NCI-H446 (cell line): Measurements from ENCODE around the gene ZDHHC7.
"Not testable (repeated sequence)": the region's sequence is repeated elsewhere in the genome, so short reads cannot be mapped to it uniquely, and the experiment has no call there.

Experiments used
- DNase-seq, 2 experiments: peaks; one replicate each; lab custom pipeline; 2025; lab: John Stamatoyannopoulos, UW

Gene ZDHHC7

DNA sequence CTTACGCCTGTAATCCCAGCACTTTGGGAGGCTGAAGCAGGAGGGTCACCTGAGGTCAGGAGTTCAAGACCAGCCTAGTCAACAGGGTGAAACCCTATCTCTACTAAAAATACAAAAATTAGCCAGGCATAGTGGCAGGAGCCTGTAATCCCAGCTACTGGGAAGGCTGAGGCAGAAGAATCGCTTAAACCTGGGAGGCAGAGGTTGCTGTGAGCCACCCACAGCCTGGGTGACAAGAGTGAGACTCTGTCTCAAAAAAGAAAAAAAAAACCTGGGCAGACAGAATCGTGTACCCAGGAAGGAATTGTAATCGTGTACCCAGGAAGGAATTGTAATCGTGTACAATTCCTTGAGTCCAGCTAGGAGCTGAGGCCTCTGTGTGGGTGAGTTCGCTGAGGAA lies 72.7 kb downstream of the ZDHHC7 start:
- DNase-seq = not testable (repeated sequence)

DNA sequence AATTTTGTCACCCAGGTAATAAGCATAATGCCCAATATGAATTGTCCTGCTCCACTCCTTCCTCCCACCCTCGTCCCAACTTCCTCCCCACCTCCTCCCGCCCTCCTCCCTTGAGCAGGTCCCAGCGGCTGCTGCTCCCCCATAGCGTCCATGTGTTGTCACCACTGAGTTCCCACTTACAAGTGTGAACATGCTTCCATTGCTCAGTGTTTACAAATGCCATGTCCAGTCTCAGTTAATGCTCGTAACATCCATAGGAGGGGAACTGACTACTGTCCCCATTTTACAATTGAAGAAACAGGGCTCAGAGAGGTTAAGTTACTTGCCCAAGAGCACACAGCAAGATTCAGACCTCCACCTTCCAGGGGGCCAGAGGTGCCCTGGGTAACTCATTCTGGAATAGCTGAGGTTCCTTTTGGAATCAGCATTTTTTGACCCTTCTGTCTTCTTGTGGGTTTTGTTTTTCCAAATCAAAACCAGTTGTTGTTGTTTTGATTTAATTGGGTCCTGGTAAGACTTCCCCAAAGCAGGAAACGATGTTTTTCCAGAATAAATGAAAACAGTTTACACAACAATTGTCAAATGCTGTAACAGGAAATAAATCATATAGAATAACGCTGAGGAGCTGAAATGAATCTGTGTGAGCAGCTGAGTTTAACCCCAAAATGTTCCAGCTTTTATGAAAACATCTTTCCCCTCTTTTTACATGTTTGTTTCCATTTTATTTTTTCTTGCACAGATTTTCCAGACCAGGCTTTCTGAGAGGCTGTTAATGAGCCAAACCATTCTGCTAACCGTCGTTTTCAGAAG lies 73.9 kb downstream of the ZDHHC7 start:
- DNase-seq = no peak

DNA sequence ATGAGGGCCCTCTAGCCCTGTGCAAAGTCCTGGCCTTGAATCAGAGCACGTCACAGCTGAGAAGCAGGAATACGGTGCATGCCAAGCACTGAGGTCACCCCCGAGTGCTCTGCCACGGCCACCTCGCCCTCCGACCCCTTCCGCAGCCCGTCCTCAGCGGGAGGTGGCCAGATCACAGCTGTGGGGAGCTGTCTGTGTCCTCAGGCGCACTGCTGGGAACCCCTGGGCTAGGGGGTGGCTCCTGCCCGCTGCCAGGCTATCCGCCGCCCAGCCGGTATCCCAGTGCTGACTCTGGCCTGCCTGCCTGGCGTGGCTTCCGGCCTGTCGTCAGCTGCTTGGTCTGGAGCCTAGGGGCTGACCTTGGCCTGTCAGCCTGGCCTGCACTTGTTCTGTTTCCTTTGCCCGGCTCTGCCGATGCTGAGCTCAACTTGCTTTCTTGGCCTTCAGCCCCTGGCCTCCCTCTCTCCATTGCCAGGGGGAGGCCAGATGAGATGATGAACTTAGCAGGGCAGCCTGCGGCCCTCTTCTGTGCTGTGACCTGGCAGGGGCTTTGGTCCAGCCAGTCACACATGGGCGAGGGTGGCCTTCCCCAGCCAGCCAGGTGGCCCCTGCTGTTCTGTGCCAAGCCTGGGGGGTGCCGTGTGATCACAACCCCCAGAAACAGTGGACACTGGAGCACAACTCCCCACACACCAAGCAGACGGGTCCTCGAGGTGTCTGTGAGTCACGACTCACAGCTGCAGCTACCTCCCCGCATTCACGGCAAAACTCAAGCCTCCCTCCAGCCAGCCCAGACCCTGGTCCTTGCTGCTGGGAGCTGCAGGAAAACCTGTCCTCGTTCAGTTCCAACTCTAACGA lies 77.3 kb downstream of the ZDHHC7 start:
- DNase-seq = no peak

DNA sequence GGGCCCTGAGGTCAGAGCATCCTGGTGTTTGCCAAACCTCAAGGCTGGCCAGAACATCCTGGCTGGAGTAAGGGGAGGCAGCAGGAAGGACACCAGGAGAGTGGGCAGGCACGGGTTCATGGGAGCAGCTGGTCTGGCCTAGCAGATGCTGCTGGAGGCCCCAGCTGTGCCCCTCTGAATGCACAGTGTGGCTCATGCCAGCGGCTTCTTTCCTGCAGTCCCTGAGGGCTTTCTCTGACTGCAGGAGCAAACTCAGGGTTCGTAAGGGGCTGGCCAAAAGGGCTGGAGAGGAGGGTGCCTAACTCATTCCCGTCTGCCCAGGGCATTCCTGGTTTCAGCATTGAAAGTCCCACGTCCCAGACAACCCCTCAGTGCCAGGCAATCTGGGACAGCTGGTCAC lies 78.7 kb downstream of the ZDHHC7 start:
- DNase-seq = no peak

DNA sequence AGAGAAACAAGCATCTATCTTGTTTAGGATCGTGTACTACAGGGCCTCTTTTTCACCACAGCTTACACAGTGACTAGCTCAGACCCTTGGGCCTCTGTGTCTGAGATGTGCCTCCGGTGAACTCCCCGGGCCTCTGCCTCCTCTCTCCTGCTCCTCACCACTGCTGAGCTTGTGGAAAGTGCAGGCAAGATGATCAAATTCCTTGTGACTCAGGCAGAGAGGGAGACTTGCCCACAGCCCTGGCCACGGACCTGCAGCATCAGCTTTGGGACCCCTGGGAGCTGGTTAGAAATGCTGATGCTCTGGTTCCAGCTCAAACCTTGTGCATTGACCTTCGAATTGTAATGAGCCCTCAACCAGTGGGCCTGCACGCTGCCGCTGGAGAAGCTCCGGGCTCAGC lies 79.8 kb downstream of the ZDHHC7 start:
- DNase-seq = no peak

DNA sequence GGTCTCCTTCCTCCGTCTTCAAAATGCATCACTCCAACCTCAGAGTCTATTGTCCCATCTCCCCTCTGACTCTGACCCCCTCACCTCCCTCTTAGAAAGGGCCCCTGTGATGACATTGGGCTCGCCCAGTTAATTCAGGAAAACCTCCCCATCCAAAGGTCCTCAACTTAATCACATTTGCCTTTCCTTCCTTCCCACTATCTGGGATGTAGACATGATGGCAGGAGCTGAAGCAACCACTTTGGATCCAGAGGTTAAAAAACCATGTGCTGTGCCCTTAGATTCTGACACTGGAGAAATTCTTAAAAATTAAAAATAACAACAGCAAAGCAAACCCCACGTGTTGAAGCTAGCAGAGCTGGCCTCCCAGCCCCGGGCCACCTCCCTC lies 80.2 kb downstream of the ZDHHC7 start:
- no peak for DNase-seq

DNA sequence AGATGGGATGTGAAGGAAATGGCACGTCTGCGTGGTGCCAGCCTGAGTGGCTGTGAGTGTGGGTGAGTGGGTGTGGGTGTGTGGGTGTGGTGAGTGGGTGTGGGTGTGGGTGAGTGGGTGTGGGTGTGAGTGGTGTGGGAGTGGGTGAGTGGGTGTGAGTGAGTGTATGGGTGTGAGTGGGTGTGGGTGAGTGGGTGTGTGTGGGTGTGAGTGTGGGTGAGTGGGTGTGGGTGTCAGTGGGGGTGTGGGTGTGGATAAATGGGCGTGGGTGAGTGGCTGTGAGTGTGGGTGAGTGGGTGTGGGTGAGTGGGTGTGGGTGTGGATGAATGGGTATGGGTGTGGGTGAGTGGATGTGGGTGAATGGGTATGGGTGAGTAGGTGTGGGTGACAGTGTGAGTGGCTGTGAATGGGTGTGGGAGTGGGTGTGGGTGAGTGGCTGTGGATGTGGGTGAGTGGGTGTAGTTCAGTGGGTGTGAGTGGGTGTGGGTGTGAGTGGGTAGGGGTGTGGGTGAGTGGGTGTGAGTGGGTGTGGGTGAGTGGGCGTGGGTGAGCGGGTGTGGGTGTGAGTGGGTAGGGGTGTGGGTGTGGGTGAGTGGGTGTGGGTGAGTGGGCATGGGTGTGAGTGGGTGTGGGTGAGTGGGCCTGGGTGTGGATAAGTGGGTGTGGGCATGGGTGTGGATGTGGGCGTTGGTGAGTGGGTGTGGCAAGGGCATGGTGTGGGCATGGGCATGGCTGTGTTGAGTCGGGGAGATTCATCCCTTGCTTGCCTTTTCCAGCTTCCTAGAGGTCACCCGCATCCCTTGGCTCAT lies 80.8 kb downstream of the ZDHHC7 start:
- no peak for DNase-seq

DNA sequence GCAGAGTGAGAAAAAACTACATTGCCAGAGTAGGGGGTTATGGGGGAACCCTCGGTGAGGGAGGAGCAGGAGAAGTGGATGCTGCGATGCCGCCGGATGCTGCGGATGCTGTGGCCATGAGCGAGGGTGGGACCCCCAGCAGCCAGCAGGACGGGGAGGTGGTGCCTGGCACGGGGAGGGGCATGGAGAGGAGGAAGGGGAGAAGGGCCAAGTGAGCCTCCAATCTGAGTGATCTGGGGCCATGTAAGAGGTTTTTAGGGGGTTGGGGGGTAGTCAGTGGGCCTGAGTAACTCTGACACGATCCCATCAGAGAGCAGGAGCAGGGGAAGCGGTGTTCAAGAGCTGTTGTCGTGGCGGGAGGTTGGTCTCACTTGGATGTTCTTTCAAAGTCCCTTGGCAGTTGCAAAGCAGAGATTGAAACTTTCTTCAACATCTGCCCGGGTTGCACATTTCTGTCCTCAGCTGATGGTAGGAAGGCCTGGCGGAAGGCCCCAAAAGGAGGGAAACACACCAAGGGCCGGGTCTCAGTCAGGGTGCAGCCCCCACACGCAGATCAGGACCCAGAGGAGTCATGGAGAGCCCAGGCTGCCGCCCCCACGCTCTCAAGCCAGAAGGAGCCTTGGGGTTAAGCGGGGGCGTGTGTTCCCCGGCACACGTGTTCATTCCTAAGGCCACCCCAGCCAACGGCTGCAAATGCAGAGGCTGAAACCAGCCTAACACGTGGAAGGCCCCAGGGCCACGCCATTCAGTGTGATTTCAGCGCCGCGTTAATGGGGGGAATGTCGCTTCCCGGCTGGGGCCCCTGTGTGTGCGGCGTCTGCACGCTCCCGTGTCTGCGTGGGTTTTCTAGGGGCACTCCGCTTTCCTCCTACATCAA lies 81.7 kb downstream of the ZDHHC7 start:
- no peak for DNase-seq

DNA sequence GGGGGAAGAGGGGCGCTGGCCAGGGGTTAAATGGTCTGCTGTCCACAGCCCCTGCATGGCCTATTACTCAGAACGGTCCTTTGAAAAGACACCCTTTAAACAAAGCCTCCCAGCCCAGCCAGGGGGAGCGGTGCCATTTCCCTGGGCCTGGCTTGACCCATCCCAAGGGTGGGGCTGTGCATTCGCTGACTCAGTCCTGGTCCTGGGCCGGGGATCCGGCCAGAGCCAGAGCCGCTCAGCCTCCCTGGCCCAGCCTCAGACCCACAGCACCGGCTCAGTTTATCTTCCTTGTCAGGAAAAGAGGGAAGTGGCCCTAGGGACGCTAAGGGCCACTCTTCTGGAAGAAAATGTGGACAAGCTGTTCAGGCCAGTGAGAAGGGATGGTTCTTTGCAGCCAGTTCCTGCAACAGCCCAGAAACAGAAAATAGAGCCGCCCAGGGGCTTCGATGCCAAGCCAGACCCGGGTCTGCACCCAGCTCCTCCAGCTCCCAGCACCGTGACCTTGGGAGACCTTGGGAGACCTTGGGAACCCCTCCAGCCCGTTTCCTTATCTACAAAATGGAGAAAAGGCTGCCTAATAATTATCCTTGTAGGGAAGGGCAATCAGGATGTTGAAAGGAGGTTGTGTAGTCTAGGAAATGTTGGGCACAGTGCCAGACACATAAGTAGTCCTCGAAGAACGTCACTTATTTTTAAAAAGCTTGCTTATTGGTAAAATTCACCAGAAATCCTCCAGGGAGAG lies 82.5 kb downstream of the ZDHHC7 start:
- DNase-seq = no peak

DNA sequence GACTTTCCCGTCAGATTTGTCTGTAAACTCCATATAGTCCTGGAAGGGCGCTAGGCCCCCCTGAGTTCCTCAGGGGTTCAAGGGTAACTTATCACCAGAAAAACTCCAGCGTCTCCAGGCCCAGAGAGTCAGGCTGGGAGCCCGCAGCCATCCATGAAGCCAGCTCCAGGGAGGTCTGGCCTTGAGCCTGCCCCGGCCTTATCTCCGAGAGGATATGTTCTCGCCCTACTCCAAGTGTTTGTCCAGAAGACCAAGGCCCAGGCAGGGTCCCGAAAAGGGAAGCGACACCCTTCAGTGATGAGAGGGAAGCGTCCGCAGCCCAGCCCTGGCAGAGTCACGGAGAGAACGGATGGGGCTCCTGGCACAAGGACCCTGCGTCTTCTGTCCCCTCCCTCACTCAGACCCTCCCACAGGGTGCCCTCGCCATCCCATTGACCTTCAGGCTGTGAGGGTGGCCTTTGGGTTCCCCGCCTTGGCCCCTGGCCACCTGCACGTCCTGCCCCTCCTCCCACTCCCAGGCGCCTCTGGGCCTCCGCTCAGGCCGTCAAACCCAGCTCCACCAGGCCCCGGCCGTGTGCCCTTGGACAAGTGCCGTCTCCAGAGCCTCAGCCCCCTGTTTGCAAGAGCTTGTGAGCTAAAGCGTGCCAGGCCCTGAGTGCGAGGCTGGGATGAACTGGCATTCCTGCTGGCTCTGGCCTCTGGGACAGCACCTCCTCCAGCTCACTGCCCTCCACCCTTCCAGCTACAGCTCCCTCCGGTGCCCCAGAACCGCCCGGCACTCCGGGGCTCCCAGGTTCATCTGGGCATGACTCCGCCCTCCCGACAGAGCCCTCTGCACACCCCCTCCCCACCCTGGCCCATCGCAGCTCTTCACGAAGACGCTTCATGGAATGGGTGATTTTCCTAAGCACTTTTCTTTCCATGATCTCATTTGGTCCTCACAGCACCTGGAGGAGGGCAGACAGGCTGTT lies 83.4 kb downstream of the ZDHHC7 start:
- DNase-seq = no peak

DNA sequence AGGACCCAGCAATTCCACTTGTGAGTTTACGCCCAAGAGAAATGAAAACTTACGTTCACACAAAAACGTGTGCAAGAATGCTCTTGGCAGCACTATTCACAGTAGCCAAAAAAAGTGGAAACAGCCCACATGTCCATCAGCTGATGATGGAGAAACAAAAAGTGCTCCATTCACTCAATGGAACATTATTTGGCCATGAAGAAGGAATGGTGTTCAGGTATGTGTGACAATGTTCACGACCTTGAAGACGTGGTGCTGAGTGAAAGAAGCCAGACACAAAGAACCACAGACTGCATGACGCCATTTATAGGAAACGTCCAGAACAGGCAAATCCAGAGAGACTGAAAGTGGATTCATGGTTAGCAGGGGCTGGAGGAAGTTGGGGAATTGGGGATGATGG lies 84.9 kb downstream of the ZDHHC7 start:
- no peak for DNase-seq

DNA sequence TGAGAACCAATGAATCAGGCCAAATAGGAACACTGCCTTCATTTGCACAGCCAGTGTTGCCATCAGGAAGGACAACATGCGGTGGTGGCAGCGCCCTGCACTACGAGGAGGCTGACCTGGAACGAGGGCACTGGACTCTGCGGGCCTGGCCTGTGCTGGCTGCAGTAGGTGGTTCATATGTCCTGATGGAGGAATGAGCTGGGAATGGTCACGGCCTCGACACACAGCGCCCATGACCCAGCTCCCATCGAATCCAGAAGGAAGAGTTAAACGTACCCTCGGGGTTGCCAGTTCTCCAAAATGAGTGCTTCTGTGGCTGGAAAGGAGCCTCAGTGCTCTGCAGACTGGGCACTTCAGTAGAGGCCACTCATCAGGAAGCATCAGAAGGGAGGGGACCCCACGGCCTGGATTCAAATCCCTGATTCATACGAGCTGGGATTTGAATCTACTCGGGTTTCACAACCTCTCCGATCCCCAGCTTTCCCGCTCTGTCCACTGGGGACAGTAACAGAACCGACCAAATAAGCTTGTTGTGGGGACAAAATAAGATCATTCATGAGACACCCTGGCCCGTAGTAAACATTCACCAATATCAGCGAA lies 85.5 kb downstream of the ZDHHC7 start:
- DNase-seq = no peak

DNA sequence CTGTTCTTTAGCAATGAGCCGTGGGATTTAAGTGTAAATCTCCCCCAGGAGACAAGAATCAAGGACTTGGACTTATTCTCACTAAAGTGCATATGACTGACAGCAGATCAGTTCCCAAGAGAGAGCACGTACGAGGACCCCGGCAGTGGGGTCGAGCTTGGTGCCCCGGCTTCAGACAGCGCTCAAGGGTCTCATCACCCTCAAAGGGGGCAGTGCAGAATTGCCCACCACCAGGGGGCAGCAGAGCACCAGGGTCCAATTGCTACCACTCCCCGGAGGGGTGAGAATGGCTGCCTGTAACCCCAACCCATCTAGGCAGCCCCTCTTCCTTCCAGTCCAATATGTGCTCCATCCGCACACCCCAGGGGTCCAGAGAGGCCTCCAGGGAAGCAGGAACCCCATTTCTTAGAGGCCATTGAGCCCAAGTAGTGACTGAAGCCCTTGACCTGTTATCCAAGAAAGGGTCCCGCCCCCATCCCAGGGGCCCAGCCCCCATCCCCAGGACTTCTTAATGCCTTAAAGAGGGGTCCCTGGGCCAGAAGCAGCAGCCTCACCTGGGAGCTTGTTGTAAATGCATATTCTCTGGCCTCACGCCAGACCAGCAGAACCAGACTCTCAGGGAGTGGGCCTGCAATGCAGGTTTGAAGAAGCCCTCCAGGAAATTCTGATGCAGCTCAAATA lies 86.1 kb downstream of the ZDHHC7 start:
- DNase-seq = peak; percentile 1 to 24

DNA sequence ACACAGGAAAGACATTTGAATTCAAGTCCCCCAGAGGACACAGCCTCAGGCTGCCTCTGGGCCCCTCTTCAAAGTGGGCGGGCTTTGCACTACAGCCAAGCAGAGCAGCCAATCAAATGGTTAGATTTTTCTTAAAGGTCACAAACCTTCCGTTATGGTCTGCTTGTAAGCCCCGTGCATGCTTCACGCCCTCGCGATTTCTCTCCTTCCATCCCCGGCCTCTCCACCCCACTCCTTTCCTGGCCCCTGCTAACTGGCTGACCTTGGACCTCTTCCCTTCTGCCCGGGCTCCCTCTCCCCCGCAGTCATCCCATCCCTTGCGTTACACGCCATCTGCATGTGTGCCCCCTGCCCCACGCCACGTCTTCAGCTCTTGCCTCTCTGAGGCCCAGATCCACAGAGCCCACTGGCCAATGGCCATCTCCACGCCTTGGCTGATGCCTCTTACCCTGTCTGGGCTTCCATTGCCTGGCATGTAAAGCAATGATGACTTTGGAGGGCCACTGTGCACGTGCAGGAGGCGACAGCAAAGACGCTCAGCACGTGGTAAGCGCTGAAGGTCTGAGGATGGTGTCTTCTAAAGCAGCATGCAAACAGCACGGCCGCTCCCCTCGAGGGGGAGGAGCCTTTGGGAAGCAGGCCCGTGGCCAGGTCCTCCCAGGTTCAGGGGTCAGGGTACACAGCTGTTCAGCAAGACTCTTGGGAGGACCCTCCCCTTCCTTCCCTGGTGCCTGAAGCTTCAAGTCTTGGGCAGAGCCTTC lies 86.8 kb downstream of the ZDHHC7 start:
- no peak for DNase-seq
